Ovary (tissue), 3 donors: ENCODE data around the gene SLC5A6.

ENCODE experiments used
- EP300 ChIP-seq: sonication (generic); formaldehyde crosslinking; IDR thresholded peaks from one replicate; pipeline ENCODE4 v1.6.1; 2017; ENCODE audit warnings: antibody characterized with exemption
- POLR2A ChIP-seq: fragments of 450-650 bp; IDR thresholded peaks from one replicate; pipeline ENCODE4 v1.6.1; 2017; ENCODE audit warnings: antibody characterized with exemption, mild to moderate bottlenecking, moderate library complexity
- TF ChIP-seq, protein P1 (sequence below), 3 donors: fragments of 450-650 bp in 2 of 3; fragments of 200-600 bp in 1 of 3; IDR thresholded peaks; one replicate each; pipeline versions ENCODE4 v1.5.1 to v1.8.0; 2016 to 2022; ENCODE audit warnings: antibody characterized with exemption in 3 of 3, mild to moderate bottlenecking in 1 of 3
- donor health status: DM: no; HTN: no; CAD: no.

GRCh38 chr2:27160191-27160590 is 51.9 kb downstream of the SLC5A6 start:
- no peak for TF ChIP-seq EP300
- TF ChIP-seq, protein P1, sequence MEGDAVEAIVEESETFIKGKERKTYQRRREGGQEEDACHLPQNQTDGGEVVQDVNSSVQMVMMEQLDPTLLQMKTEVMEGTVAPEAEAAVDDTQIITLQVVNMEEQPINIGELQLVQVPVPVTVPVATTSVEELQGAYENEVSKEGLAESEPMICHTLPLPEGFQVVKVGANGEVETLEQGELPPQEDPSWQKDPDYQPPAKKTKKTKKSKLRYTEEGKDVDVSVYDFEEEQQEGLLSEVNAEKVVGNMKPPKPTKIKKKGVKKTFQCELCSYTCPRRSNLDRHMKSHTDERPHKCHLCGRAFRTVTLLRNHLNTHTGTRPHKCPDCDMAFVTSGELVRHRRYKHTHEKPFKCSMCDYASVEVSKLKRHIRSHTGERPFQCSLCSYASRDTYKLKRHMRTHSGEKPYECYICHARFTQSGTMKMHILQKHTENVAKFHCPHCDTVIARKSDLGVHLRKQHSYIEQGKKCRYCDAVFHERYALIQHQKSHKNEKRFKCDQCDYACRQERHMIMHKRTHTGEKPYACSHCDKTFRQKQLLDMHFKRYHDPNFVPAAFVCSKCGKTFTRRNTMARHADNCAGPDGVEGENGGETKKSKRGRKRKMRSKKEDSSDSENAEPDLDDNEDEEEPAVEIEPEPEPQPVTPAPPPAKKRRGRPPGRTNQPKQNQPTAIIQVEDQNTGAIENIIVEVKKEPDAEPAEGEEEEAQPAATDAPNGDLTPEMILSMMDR (IDR thresholded peaks at IDR 0.05) = no peak
- TF ChIP-seq POLR2A = no peak
